ENCODE results near the gene LCE2A.

LCE2A gene

GRCh38 chr1:152743371-152744145 lies 45.4 kb downstream of the LCE2A start:
- no peak for DNase-seq

GRCh38 chr1:152745289-152745704 lies 47.2 kb downstream of the LCE2A start:
- DNase-seq, result peak; percentile 9

- DNase-seq, result no peak
Measured at GRCh38 chr1:152745765-152746444, 47.8 kb downstream of the LCE2A start.

GRCh38 chr1:152747831-152748230 lies 49.7 kb downstream of the LCE2A start:
- DNase-seq, result no peak
